GM20431 (cell line): Measurements from ENCODE around the gene GMNC.

Source experiments
- in situ Hi-C: fragments of 300-500 bp; cut with MseI, MboI; formaldehyde crosslinking; loops from one replicate; pipeline ENCODE4 v1.15.0; 2020; ENCODE audit warnings: low sequenced_read_pairs; ENCODE audit not compliant: unreplicated experiment

Gene GMNC

DNA sequence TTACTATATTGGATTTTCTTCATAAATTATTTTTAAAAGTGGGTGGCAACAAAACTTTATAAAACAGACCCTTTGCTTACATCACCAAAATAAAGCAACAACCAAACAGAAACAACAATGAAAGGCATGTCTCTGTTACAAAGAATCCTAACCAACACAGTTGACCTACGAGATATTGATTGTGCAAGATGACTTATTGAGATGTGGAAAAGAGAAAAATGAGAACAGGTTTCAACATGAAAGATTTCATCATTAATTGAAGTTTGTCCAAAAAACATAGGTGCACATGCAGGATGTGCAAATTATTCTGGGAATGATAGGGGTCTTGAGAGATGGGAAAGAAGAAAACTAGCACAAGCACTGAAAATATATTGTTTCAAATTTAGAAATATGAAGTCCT lies 9.0 kb downstream of the GMNC start:
- in situ Hi-C loops, result no loop called here

DNA sequence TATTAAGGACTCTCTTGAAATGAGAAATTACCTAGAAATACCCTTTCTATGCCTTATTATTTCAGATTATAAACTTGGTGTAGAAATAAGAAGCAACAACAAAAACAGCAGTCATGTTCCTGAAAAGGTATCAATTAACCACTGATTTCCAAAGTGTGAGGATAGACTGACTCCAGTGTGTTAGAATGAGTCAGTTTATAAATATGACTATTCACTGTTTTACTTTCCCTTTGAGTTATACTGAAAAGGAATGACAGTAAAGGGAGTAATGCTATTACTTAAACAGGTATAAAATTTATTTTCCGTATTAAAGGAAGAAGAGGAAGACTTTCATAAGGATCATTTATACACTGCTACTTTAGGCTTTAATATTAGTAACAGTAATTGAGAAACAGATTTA lies 12.9 kb downstream of the GMNC start:
- in situ Hi-C loops, result no loop called here

DNA sequence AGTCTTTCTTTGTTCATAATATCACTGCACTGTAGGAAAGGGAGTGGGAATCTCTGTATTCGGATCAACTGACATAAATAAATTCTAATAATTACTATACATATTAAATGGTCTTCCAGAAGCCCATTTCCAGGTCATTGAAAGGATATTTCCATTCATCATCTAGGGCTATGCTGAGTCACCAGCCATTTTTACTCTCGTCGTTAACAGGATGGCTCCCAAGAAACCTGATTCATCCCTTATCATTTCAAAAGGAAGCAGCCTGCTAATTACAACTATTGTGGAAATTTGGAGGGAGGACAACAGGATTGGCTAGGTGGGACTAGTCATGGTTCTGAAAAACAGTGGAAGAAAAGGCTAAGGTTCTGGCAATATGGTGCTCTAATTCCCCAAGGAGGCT lies 13.6 kb downstream of the GMNC start:
- in situ Hi-C loops, result no loop called here

DNA sequence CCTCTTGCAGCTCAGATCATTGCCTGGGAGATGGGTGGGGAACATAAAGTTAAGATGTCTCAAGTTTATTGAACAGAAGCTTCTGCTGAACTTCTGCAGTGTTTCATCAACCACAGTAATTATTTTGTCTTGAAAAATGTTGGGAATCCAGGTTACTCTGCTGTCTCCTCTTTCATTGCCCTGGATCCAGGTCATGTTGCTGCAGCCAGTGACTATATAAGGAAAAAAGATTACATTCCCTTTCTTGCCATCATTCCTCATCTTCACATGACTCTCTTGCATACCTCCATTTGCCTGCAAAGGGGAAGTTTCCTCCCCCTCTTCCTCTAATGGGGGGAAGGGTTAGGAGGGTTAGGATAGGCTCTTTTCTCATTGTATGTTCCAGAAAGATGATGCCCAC lies 15.1 kb downstream of the GMNC start:
- in situ Hi-C loops, result no loop called here

DNA sequence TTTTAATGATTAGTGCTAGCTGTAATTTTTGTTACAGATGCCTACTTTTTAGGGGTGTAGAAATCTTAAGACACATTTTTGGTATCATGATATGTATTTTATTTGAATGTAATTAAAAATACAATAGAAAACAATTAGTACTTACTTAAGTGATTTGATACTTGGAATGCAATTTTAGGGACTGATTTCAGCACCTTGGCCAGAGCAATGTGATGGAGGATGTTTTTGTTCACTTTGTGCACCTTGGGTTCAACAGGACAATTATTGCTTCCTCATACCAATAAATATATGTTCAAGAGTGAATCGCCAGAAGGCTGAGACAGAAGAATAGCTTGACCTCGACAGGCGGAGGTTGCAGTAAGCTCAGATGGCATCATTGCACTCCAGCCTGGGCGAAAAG lies 22.3 kb downstream of the GMNC start:
- in situ Hi-C loops, result no loop called here

DNA sequence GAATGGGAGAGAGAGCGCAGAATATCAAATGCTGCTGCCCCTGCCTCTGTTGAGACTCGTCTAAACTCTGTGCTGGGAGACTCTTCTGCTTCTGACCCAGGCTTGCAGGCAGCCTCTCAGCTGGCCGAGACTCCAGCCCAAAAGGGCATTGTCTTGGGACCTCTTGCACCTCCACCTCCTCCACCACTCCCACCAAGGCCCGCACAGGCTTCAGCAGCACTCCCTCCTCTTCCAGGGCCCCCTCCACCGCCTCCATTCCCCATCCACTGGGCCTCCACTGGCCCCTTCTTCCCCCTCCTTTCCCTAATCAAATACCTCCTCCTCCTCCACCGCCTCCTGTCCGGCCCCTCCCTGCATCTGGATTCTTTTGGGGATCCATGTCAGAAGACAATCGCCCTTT lies 31.3 kb downstream of the GMNC start:
- in situ Hi-C loops, result no loop called here

DNA sequence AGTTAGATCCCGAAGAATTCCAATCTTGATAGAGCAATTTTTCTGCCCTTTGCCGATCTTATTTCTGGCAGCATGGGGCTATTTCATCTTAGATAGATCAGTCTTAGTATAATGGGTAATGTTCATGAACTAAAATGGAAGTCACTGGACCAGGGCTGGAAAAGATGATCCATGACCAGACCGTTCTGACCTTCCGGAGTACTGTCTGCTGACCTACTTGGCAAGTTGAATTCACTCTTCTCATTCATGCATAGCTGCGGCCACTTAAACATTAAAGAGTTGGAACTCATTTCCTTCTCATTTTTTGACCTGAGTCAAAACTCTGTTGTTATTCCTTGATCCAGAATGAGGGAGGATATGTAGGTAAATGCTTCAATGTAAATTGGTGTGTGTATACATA lies 32.5 kb downstream of the GMNC start:
- in situ Hi-C loops, result no loop called here

DNA sequence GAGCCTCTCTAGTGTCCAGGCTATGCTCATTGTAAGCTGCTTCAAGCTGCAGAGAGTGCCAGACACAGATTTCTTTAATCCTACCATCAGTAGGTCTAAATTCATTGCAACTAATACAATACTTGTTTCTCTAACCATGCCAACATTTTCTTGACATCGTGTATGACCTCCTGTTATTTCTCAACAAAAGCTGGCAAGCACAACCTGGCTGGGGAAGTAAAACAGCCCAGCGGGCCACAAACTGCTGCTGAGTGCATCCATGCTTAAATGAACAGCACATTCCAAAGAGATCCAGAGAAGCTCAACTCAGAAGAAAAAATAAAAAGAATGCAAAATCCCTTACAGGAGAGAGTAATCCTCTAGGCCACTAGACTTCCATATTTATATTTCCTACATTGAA lies 36.5 kb downstream of the GMNC start:
- in situ Hi-C loops, result no loop called here

DNA sequence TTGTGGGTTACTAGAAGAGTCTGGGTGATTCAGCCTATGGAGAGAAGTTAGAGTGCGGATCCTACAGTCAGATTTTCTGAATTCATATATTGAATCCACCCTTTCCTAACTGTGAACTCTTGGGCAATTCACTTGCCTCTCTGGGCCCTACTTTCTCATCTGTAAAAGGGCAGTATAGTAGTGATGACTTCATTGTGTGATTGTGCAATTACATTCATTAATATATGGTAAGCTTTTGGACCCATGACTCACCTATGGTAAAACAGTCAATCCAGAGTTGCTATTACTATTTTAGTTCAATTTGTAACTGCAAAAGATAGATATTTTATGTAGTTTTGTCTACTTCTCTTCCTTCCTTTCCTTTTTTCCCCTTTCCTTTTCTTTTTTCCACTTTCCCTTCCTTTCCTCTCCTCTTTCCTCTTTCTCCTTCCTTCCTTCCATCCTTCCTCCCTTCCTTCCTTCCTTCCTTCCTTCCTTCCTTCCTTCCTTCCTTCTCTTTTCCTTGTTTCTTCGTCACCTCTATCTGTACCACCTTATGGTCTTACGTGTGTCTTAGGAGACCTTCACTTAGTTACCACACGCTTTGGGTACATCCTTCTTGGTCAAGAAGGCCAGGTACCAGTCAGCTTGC lies 37.0 kb downstream of the GMNC start:
- in situ Hi-C loops, result no loop called here

DNA sequence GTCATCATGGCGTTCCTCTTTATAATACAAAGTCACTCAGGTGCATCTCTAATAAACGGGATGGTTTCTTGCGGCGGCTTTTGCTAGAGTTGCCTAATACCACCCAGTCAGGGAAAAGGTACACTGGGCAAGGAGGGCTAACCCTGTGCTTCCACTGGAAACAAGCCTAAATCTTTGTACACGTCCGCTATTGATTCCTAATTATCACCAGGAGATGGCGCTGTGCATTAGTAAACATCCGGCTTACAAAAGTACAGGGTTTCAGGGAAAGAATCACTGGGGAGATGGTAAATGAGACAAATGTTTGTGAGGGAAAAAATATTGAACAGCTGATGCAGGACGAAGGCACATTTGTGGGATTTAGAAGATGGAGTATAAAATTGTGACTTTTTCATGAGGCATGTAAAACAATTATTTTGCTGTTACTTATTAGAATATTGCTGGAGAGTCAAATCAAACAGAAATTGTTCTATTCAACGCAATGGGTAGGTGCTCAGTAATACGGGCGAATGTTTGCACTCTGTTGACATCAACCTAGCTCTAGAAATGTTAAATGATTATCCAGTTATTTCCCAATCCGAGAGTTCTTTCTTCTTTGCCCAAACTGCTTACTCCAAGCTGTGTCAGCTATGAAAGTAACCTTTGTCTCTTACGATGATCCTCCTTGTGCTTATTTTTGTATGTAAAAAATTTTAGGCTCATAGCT lies 50.6 kb downstream of the GMNC start:
- in situ Hi-C loops, result no loop called here

DNA sequence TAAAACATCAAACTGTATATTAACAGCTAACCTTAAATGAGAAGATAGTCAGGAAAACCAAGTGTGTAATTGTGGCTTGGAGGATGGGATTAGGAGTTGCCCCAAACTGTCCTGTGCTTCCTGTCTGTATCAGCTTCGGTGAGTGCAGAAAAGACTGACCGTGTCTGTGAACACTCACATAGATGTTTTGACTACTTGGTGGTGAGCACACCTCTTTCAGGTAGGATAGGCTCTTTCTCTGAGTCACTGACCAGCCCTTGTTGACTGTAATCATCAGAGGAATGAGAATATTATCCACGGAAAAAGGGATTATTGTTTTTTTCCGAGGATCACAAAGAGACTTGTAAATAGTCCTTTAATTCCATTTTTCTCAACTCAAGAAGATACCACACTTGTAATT lies 51.5 kb downstream of the GMNC start:
- in situ Hi-C loops, result no loop called here

DNA sequence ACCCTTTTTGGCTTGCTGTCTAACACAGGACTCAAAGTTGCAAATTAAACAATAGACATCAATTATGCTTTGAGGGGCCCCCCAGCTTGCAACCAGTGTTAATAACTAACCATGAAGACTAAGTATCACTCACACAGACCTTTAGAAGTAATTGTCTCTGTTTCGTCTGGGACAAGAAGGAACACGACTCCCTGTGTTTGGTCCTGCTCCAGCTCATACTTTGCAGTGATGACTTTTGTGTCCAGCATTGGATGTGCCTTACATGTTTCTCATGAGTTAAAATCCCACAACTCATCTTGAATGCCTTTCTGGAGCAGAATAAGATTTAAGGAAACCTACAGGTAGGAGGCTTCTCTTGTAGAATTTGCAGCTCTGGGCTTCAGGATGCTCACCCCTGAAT lies 53.1 kb downstream of the GMNC start:
- in situ Hi-C loops, result no loop called here

DNA sequence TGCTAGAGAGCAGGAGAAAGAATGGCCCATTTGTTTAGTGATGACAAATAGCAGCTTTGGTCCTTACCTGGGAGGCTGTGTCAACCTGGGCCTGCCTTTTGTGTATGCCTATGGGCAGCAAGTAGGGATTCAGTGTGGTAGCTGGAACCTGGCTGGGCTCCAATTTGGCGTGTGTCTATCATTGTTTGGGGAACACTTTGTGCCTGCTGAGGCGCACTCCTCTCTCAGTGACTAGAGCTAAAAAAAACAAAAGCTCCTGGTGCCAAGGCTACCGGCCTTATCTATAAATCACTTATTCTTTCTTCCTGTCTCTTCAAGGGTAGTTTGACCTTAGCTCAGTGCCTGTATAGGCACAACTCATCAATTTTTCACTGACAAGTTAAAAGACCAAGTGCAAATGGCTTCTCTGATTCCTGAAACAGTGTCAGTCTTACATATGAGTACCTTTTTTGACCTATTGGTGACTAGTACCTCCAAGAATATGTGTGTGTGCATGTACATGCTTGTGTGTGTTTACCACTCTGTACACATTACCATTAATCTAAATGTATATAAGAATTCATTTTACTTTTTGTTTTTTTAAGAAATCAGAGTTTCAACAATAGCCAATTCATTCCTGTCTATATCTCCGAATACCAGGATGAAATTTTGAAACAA lies 54.6 kb downstream of the GMNC start:
- in situ Hi-C loops, result no loop called here
